ENCODE measurements around the gene ARHGAP26.

The ARHGAP26 gene

DNA sequence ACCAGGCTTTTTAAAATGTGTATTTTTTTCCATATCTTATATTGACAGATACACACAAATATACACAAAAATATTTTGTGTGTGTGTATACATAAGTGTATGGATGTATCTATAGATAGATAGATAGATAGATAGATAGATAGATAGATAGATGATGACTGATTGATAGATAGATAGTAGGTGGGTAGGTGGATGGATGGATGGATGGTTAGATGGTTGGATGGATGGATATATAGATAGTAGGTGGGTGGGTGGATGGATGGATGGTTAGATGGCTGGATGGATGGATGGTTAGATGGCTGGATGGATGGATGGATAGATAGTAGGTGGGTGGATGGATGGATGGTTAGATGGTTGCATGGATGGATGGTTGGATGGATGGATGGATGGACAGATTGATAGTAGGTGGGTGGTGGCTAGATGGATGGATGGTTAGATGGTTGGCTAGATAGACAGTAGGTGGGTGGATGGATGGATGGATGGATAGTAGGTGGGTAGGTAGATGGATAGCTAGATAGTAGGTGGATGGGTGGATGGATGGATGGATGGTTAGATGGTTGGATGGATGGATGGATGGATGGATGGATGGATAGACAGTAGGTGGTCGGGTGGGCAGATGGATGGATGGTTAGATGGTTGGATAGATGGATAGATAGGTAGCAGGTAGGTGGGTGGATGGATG is 477.1 kb downstream of the ARHGAP26 start:
- no peaks in the 10 kb centered on the region for H3K4me1 ChIP-seq (ENCODE audit: insufficient read depth, low read length, severe bottlenecking)
- H3K36me3 ChIP-seq (ENCODE audit: insufficient read depth, low read length), result no peaks in the 10 kb centered on the region
- no peaks in the 10 kb centered on the region for H3K9me2 ChIP-seq (ENCODE audit: low read depth, low read length)
- H3K4me2 ChIP-seq (ENCODE audit: low read length), result no peak overlapping the region
- H3K27ac ChIP-seq (ENCODE audit: low read depth, low read length, poor library complexity, severe bottlenecking), result no peak overlapping the region
- H3K27me3 ChIP-seq (ENCODE audit: insufficient read depth, low read length), result no peaks in the 10 kb centered on the region
- no peaks in the 10 kb centered on the region for H3F3A ChIP-seq (ENCODE audit: insufficient read depth, low read length)
- H3K79me2 ChIP-seq (ENCODE audit: insufficient read depth, low read length), result no peaks in the 10 kb centered on the region
- 0 out of 2 replicates have a peak, but pooled peaks cover 3% of the 10 kb centered on the region for H3K9me3 ChIP-seq (ENCODE audit: low read length)
- no peak overlapping the region for H3K9ac ChIP-seq (ENCODE audit: low read length)
- no peak overlapping the region for H3K4me3 ChIP-seq (ENCODE audit: low read depth, low read length, poor library complexity, severe bottlenecking)
- no peak overlapping the region for H2AFZ ChIP-seq (ENCODE audit: low read length)
- TF ChIP-seq EZH2 (IDR thresholded peaks at IDR 0.05; ENCODE audit: borderline replicate concordance, low read length), result no peak
- TF ChIP-seq, protein P1, sequence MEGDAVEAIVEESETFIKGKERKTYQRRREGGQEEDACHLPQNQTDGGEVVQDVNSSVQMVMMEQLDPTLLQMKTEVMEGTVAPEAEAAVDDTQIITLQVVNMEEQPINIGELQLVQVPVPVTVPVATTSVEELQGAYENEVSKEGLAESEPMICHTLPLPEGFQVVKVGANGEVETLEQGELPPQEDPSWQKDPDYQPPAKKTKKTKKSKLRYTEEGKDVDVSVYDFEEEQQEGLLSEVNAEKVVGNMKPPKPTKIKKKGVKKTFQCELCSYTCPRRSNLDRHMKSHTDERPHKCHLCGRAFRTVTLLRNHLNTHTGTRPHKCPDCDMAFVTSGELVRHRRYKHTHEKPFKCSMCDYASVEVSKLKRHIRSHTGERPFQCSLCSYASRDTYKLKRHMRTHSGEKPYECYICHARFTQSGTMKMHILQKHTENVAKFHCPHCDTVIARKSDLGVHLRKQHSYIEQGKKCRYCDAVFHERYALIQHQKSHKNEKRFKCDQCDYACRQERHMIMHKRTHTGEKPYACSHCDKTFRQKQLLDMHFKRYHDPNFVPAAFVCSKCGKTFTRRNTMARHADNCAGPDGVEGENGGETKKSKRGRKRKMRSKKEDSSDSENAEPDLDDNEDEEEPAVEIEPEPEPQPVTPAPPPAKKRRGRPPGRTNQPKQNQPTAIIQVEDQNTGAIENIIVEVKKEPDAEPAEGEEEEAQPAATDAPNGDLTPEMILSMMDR (IDR thresholded peaks at IDR 0.05; ENCODE audit: low read length), result no peak
- no peaks in the 10 kb centered on the region for H4K20me1 ChIP-seq (ENCODE audit: insufficient read depth, low read length)

DNA sequence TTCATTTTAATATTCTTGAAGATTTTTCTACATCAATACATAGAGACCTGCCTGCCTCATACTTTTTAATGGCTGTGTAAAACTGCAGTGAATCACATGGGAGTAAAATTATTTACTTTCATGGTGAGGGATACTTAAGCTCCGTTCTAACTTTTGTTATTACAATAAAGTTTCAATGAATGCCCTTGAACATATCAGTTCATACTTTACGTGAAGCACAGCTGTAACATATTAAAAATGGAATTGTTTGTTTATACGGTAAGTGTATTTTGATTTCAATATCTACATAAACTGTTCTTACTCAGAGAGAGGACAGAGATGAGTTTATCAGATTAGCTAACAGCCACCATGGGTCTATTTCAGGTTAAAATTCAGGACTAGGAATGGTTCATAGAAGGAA is 478.2 kb downstream of the ARHGAP26 start:
- Histone ChIP-seq H3K4me1 (ENCODE audit: insufficient read depth, low read length, severe bottlenecking) (no peaks in the 10 kb centered on the region), H3K27me3 (ENCODE audit: insufficient read depth, low read length) (no peaks in the 10 kb centered on the region), H3K9ac (ENCODE audit: low read length) (no peak overlapping the region), H3K79me2 (ENCODE audit: insufficient read depth, low read length) (no peaks in the 10 kb centered on the region), H2AFZ (ENCODE audit: low read length) (no peak overlapping the region), H3K9me2 (ENCODE audit: low read depth, low read length) (no peaks in the 10 kb centered on the region), H3F3A (ENCODE audit: insufficient read depth, low read length) (no peaks in the 10 kb centered on the region), H3K36me3 (ENCODE audit: insufficient read depth, low read length) (no peaks in the 10 kb centered on the region), H4K20me1 (ENCODE audit: insufficient read depth, low read length) (no peaks in the 10 kb centered on the region), H3K4me3 (ENCODE audit: low read depth, low read length, poor library complexity, severe bottlenecking) (no peak overlapping the region), H3K4me2 (ENCODE audit: low read length) (no peak overlapping the region), H3K9me3 (ENCODE audit: low read length) (0 out of 2 replicates have a peak, but pooled peaks cover 3% of the 10 kb centered on the region), H3K27ac (ENCODE audit: low read depth, low read length, poor library complexity, severe bottlenecking) (no peak overlapping the region)
- TF ChIP-seq EZH2 (IDR thresholded peaks at IDR 0.05; ENCODE audit: borderline replicate concordance, low read length), result no peak
- TF ChIP-seq, protein P1 (IDR thresholded peaks at IDR 0.05; ENCODE audit: low read length), result no peak

DNA sequence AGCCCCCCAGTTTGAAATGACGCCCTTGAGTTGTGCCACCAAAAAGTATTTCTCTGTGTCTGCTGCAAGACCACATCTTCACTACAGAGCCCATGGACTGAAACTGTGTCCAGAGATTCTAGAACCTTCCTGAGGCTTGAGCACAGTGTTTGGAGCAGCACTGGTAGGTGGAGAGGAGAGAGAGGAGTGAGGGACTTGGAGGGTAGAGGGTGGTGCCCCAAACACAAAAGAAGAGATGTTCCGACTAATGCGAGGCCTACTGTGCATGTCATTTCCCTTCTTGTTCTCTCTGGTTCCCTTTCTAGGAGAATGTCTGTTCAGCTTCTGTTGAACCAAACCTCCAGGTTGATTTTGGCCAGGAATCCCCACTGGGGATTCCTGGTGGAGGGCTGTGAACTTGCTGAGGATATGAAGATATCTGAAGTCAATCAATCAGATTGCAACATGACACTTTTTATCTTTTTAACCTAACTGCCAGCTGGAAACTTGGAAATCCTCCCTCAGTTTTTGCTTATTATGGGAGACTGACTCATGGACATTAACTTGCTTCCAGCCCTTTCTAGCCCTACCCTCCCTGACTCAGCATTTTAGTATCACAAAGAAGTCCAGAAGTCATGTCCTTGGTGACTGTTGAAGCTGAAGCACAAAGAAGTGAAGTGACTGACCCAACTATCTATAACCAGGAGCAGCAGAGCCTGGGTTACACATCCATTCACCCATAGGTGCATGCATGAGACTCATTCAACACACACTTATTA is 478.8 kb downstream of the ARHGAP26 start:
- H4K20me1 ChIP-seq (ENCODE audit: insufficient read depth, low read length), result no peaks in the 10 kb centered on the region
- no peaks in the 10 kb centered on the region for H3K36me3 ChIP-seq (ENCODE audit: insufficient read depth, low read length)
- no peak for TF ChIP-seq EZH2 (IDR thresholded peaks at IDR 0.05; ENCODE audit: borderline replicate concordance, low read length)
- TF ChIP-seq, protein P1 (IDR thresholded peaks at IDR 0.05; ENCODE audit: low read length), result no peak
- no peak overlapping the region for H3K4me2 ChIP-seq (ENCODE audit: low read length)
- no peaks in the 10 kb centered on the region for H3K27me3 ChIP-seq (ENCODE audit: insufficient read depth, low read length)
- 0 out of 2 replicates have a peak, but pooled peaks cover 3% of the 10 kb centered on the region for H3K9me3 ChIP-seq (ENCODE audit: low read length)
- no peaks in the 10 kb centered on the region for H3K79me2 ChIP-seq (ENCODE audit: insufficient read depth, low read length)
- H2AFZ ChIP-seq (ENCODE audit: low read length), result no peak overlapping the region
- H3K4me3 ChIP-seq (ENCODE audit: low read depth, low read length, poor library complexity, severe bottlenecking), result no peak overlapping the region
- H3F3A ChIP-seq (ENCODE audit: insufficient read depth, low read length), result no peaks in the 10 kb centered on the region
- H3K27ac ChIP-seq (ENCODE audit: low read depth, low read length, poor library complexity, severe bottlenecking), result no peak overlapping the region
- no peaks in the 10 kb centered on the region for H3K9me2 ChIP-seq (ENCODE audit: low read depth, low read length)
- H3K9ac ChIP-seq (ENCODE audit: low read length), result no peak overlapping the region
- H3K4me1 ChIP-seq (ENCODE audit: insufficient read depth, low read length, severe bottlenecking), result no peaks in the 10 kb centered on the region
